IMR-90 (cell line): ENCODE measurements around the gene SDK1. TPM values are rescaled to one million over a fixed set of nuclear protein-coding genes. Genes with fewer than 3 reads are reported as not detected.

Source experiments
- ATAC-seq: fragments of 200-7000 bp; cut with Tn5 transposase; 2 replicates; pipeline ENCODE4 v1.9.1; 2020; ENCODE audit warnings: low read depth, mild to moderate bottlenecking, moderate library complexity
- BruUV-seq: library from RNA; stranded (reverse); fragments of 400-500 nt; replicated peaks from 2 replicates; lab custom pipeline; 2021; lab: Mats Ljungman, UMichigan
- CTCF ChIA-PET: fragments of 300-600 bp; formaldehyde crosslinking; extraction: SDS; loops from one replicate; lab custom pipeline; 2021; ENCODE audit warnings: antibody characterized with exemption; lab: Yijun Ruan, JAX
- POLR2A ChIA-PET: fragments of 300-600 bp; sonication (Branson Sonifier 250); formaldehyde crosslinking; loops from one replicate; lab custom pipeline; 2022; ENCODE audit warnings: antibody characterized with exemption; ENCODE audit not compliant: unreplicated experiment; lab: Charles Lee
- DNase-seq: peaks from one replicate; pipeline ENCODE4 v3.0.0; 2013
- H2AFZ ChIP-seq: replicated peaks from 2 replicates; pipeline ENCODE3; 2013; ENCODE audit warnings: low read length, mild to moderate bottlenecking; ENCODE audit not compliant: poor library complexity
- H2AK5ac ChIP-seq: 2 replicates; pipeline ENCODE4 v1.6.1; 2013; ENCODE audit warnings: low read depth, low read length, inconsistent platforms
- H2AK9ac ChIP-seq: replicated peaks from 2 replicates; pipeline ENCODE3; 2013; ENCODE audit warnings: mild to moderate bottlenecking, low read depth, low read length, moderate library complexity; ENCODE audit not compliant: poor library complexity
- H2BK120ac ChIP-seq: 2 replicates; pipeline ENCODE4 v1.6.1; 2013; ENCODE audit warnings: low read depth, low read length, inconsistent platforms
- H2BK15ac ChIP-seq: 3 replicates; pipeline ENCODE4 v1.6.1; 2013; ENCODE audit warnings: low read depth, low read length, inconsistent platforms
- H2BK20ac ChIP-seq: 2 replicates; pipeline ENCODE4 v1.6.1; 2013; ENCODE audit warnings: low read depth, mild to moderate bottlenecking, inconsistent platforms, low read length, moderate library complexity
- H2BK5ac ChIP-seq: 2 replicates; pipeline ENCODE4 v1.6.1; 2013; ENCODE audit warnings: mild to moderate bottlenecking, low read depth, low read length, inconsistent platforms; ENCODE audit not compliant: poor library complexity, severe bottlenecking
- H3K14ac ChIP-seq: replicated peaks from 2 replicates; pipeline ENCODE4 v1.6.1; 2013; ENCODE audit warnings: low read depth, low read length, inconsistent platforms
- H3K18ac ChIP-seq: 2 replicates; pipeline ENCODE4 v1.6.1; 2013; ENCODE audit warnings: low read depth, low read length, control low read depth
- H3K23ac ChIP-seq: 2 replicates; pipeline ENCODE4 v1.6.1; 2013; ENCODE audit warnings: low read depth, low read length, inconsistent platforms
- H3K27ac ChIP-seq: 2 replicates; pipeline ENCODE4 v1.5.1; 2013; ENCODE audit warnings: mild to moderate bottlenecking, control low read depth, low read length; ENCODE audit not compliant: insufficient read depth
- H3K27me3 ChIP-seq: 2 replicates; pipeline ENCODE4 v1.6.1; 2013; ENCODE audit warnings: low read length; ENCODE audit not compliant: control insufficient read depth, insufficient read depth
- H3K36me3 ChIP-seq: 2 replicates; pipeline ENCODE4 v1.6.1; 2013; ENCODE audit warnings: low read length, mixed read lengths; ENCODE audit not compliant: control insufficient read depth, insufficient read depth
- H3K4ac ChIP-seq: 2 replicates; pipeline ENCODE4 v1.6.1; 2013; ENCODE audit warnings: low read depth, low read length, inconsistent platforms
- H3K4me1 ChIP-seq: 2 replicates; pipeline ENCODE4 v1.6.1; 2013; ENCODE audit warnings: low read length, mixed read lengths; ENCODE audit not compliant: control insufficient read depth, insufficient read depth
- H3K4me2 ChIP-seq: 2 replicates; pipeline ENCODE4 v1.6.1; 2013; ENCODE audit warnings: low read depth, mild to moderate bottlenecking, control low read depth, low read length, moderate library complexity
- H3K4me3 ChIP-seq: 2 replicates; pipeline ENCODE4 v1.5.1; 2013; ENCODE audit warnings: low read depth, mild to moderate bottlenecking, control low read depth, low read length, moderate library complexity; ENCODE audit not compliant: insufficient read depth
- H3K56ac ChIP-seq: 2 replicates; pipeline ENCODE4 v1.6.1; 2013; ENCODE audit warnings: low read length, inconsistent platforms; ENCODE audit not compliant: insufficient read depth; ENCODE audit errors: extremely low read depth
- H3K79me1 ChIP-seq, 2 experiments: 2 replicates each; pipeline ENCODE4 v1.6.1; 2013; ENCODE audit warnings: low read length in 2 of 2, inconsistent platforms in 1 of 2, low read depth in 1 of 2
- H3K9ac ChIP-seq: 2 replicates; pipeline ENCODE4 v1.6.1; 2013; ENCODE audit warnings: low read depth, low read length, control low read depth
- H3K9me1 ChIP-seq: 2 replicates; pipeline ENCODE4 v1.6.1; 2013; ENCODE audit warnings: low read length, inconsistent platforms; ENCODE audit not compliant: insufficient read depth
- H3K9me3 ChIP-seq: 2 replicates; pipeline ENCODE4 v1.6.1; 2013; ENCODE audit warnings: low read length; ENCODE audit not compliant: control insufficient read depth, insufficient read depth
- H4K20me1 ChIP-seq: 2 replicates; pipeline ENCODE4 v1.6.1; 2013; ENCODE audit warnings: low read length, inconsistent platforms; ENCODE audit not compliant: insufficient read depth
- H4K5ac ChIP-seq: 2 replicates; pipeline ENCODE4 v1.6.1; 2013; ENCODE audit warnings: mild to moderate bottlenecking, low read depth, low read length, control low read depth
- H4K8ac ChIP-seq, 2 experiments: 2 replicates each; pipeline ENCODE4 v1.6.1; 2013; ENCODE audit warnings: low read depth in 2 of 2, low read length in 2 of 2, control low read depth in 1 of 2, inconsistent platforms in 1 of 2
- H4K91ac ChIP-seq: 2 replicates; pipeline ENCODE4 v1.6.1; 2013; ENCODE audit warnings: low read depth, low read length, inconsistent platforms; ENCODE audit not compliant: insufficient read depth
- BHLHE40 ChIP-seq: fragments of 150-350 bp; IDR thresholded peaks from 2 replicates; pipeline ENCODE4 v1.6.1; 2016; ENCODE audit warnings: mild to moderate bottlenecking, low read depth, low read length
- CEBPB ChIP-seq: IDR thresholded peaks from 2 replicates; pipeline ENCODE4 v1.6.1; 2012; ENCODE audit warnings: low read depth, low read length, improper control_type of control experiment
- CHD1 ChIP-seq: IDR thresholded peaks from 2 replicates; pipeline ENCODE4 v1.6.1; 2012; ENCODE audit warnings: low read depth, low read length, improper control_type of control experiment
- CTCF ChIP-seq: conservative IDR thresholded peaks from 2 replicates; pipeline ENCODE4 v1.5.1; 2012; ENCODE audit warnings: mild to moderate bottlenecking, low read depth, low read length, improper control_type of control experiment
- ELK1 ChIP-seq: fragments of 150-350 bp; IDR thresholded peaks from 2 replicates; pipeline ENCODE4 v1.6.1; 2016; ENCODE audit warnings: low read depth, mild to moderate bottlenecking, low read length, moderate library complexity, borderline replicate concordance
- FOS ChIP-seq: fragments of 150-350 bp; IDR thresholded peaks from 2 replicates; pipeline ENCODE4 v1.6.1; 2016; ENCODE audit warnings: low read depth, low read length
- MAFK ChIP-seq: IDR thresholded peaks from 2 replicates; pipeline ENCODE4 v1.6.1; 2012; ENCODE audit warnings: low read depth, low read length, improper control_type of control experiment
- MAZ ChIP-seq: IDR thresholded peaks from 2 replicates; pipeline ENCODE4 v1.6.1; 2012; ENCODE audit warnings: low read depth, mild to moderate bottlenecking, low read length, improper control_type of control experiment, moderate library complexity, borderline replicate concordance
- MXI1 ChIP-seq: IDR thresholded peaks from 2 replicates; pipeline ENCODE4 v1.6.1; 2012; ENCODE audit warnings: low read depth, mild to moderate bottlenecking, low read length, moderate library complexity, borderline replicate concordance
- NFE2L2 ChIP-seq: fragments of 150-350 bp; IDR thresholded peaks from 2 replicates; pipeline ENCODE4 v1.6.1; 2016; ENCODE audit warnings: low read depth, mild to moderate bottlenecking, low read length
- POLR2A ChIP-seq: IDR thresholded peaks from 2 replicates; pipeline ENCODE4 v1.6.1; 2012; ENCODE audit warnings: mild to moderate bottlenecking, low read depth, low read length
- RAD21 ChIP-seq: IDR thresholded peaks from 2 replicates; pipeline ENCODE4 v1.6.1; 2012; ENCODE audit warnings: low read length, improper control_type of control experiment
- RCOR1 ChIP-seq: IDR thresholded peaks from 2 replicates; pipeline ENCODE4 v1.6.1; 2012; ENCODE audit warnings: mild to moderate bottlenecking, low read length, improper control_type of control experiment; ENCODE audit not compliant: insufficient replicate concordance
- RFX5 ChIP-seq: IDR thresholded peaks from 2 replicates; pipeline ENCODE4 v1.8.0; 2012; ENCODE audit warnings: low read depth, mild to moderate bottlenecking, low read length, moderate library complexity
- SMC3 ChIP-seq: fragments of 150-350 bp; IDR thresholded peaks from 2 replicates; pipeline ENCODE4 v1.6.1; 2016; ENCODE audit warnings: low read depth, mild to moderate bottlenecking, antibody characterized with exemption, low read length, moderate library complexity
- USF2 ChIP-seq: fragments of 150-350 bp; IDR thresholded peaks from 2 replicates; pipeline ENCODE4 v1.6.1; 2017; ENCODE audit warnings: mild to moderate bottlenecking, antibody characterized with exemption, low read length, low read depth
- WGBS, 2 experiments: methylation state at CpG; one replicate each; pipeline versions ENCODE4 v1.1.5 to v1.1.7; 2013; ENCODE audit warnings: missing lambda C conversion rate in 2 of 2; ENCODE audit not compliant: insufficient read length in 1 of 2; ENCODE audit errors: extremely low coverage in 2 of 2; 5-methylcytosine and 5-hydroxymethylcytosine counted together
- dilution Hi-C: fragments of 300-500 bp; cut with HindIII; formaldehyde crosslinking; loops from one replicate; pipeline ENCODE4 v1.14.3; 2018; ENCODE audit warnings: low sequenced_read_pairs; ENCODE audit not compliant: unreplicated experiment
- in situ Hi-C: fragments of 300-500 bp; cut with MboI; formaldehyde crosslinking; loops from 3 replicates; pipeline ENCODE4 v1.14.3; 2019; ENCODE audit warnings: low sequenced_read_pairs, inconsistent platforms, mixed read lengths
- intact Hi-C: fragments of 100-400 bp; cut with micrococcal nuclease; formaldehyde crosslinking; loops from 2 replicates; pipeline ENCODE4 v1.10.0; 2022
- polyA plus RNA-seq, 3 experiments: library from polyadenylated mRNA; depleted of rRNA; stranded (reverse); fragments of >200 nt; gene quantifications; 2 replicates each; pipeline ENCODE4 v1.2.3, GENCODE V29; 2012; ENCODE audit warnings: low replicate concordance in 1 of 3
- total RNA-seq: library from RNA; depleted of rRNA; stranded (reverse); fragments of >200 nt; gene quantifications from 2 replicates; pipeline ENCODE4 v1.2.3, GENCODE V29; 2012

The SDK1 gene
- total and polyA plus RNA-seq, 2 of the 4 experiments (the other 2 are of a cell fraction) = 1.5 to 1.6 TPM

- no peak overlapping the region for H3K14ac ChIP-seq
- dilution Hi-C loops = no loop called here
- CTCF ChIA-PET = no interaction called here
These were observed 165.2 kb downstream of the SDK1 start for GRCh38 chr7:3466261-3466660.

More at GRCh38 chr7:3466261-3466660, 165.2 kb downstream of the SDK1 start:
- intact Hi-C loops = no loop called here
- no peak overlapping the region for H4K8ac ChIP-seq
- no peak overlapping the region for H3K4ac ChIP-seq
- no peaks in the 10 kb centered on the region for H3K36me3 ChIP-seq
- no peak overlapping the region for H2BK15ac ChIP-seq
- H2AK9ac ChIP-seq = no peak overlapping the region
- no peak overlapping the region for H3K56ac ChIP-seq
- no peak overlapping the region for H3K4me2 ChIP-seq
- no peak for TF ChIP-seq CHD1
- TF ChIP-seq FOS = no peak
- no peak for TF ChIP-seq ELK1
- no peak for TF ChIP-seq SMC3
- no peak for TF ChIP-seq MAZ
- TF ChIP-seq USF2 = no peak
- no peak for TF ChIP-seq CEBPB
- no peak for TF ChIP-seq MAFK
- TF ChIP-seq RAD21 = no peak
- TF ChIP-seq NFE2L2 = no peak
- TF ChIP-seq CTCF = no peak
- TF ChIP-seq MXI1 = no peak
- TF ChIP-seq RCOR1 = no peak
- TF ChIP-seq BHLHE40 = no peak
- TF ChIP-seq POLR2A = no peak
- TF ChIP-seq RFX5 = no peak
- no peak overlapping the region for H4K91ac ChIP-seq
- H3K4me1 ChIP-seq = no peaks in the 10 kb centered on the region
- no peaks in the 10 kb centered on the region for H4K20me1 ChIP-seq
- no peak overlapping the region for H3K9ac ChIP-seq
- no peak overlapping the region for H2AFZ ChIP-seq
- in situ Hi-C loops = no loop called here
- no peak overlapping the region for H2BK5ac ChIP-seq
- no peaks in the 10 kb centered on the region for H3K9me3 ChIP-seq
- no peaks in the 10 kb centered on the region for H3K9me1 ChIP-seq
- H3K79me1 ChIP-seq = no peaks in the 10 kb centered on the region
- no peak for ATAC-seq
- H3K18ac ChIP-seq = no peak overlapping the region
- H2BK20ac ChIP-seq = no peak overlapping the region
- H3K4me3 ChIP-seq = no peak overlapping the region
- H3K27ac ChIP-seq = no peak overlapping the region
- H3K27me3 ChIP-seq = no peaks in the 10 kb centered on the region
- DNase-seq = no peak
- POLR2A ChIA-PET = no interaction called here
- WGBS, 2 experiments = no CpG with 5 or more reads among the region's 4 CpGs
- no peak overlapping the region for H3K23ac ChIP-seq
- no TSS peak for BruUV-seq
- H2AK5ac ChIP-seq = no peak overlapping the region
- H4K5ac ChIP-seq = no peak overlapping the region
- no peak overlapping the region for H2BK120ac ChIP-seq
